HK-2 (cell line): ENCODE measurements around the gene HNRNPC.
"Not testable (repeated sequence)": the region's sequence is repeated elsewhere in the genome, so short reads cannot be mapped to it uniquely, and the experiment has no call there.

Experiments used
- DNase-seq: peaks from one replicate; pipeline ENCODE4 v3.0.0-alpha.2; 2018; ENCODE audit not compliant: unreplicated experiment

HNRNPC gene

DNA sequence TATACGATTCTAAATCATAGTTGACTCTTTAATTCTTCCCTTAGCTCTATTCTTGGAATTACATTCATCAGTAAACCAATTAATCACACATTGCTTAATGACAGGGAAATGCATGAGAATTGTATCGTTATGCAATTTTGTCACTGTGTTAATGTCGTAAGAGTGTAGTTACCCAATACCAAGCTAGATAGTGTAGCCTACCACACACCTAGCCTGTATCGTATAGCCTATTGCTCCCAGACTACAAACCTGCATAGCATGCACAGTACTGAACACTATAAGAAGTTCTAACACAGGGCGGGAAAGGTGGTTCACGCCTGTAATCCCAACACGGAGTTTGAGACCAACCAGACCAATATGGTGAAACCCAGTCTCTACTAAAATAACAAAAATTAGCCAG, 24.7 kb downstream of the HNRNPC start:
- DNase-seq, result no peak

DNA sequence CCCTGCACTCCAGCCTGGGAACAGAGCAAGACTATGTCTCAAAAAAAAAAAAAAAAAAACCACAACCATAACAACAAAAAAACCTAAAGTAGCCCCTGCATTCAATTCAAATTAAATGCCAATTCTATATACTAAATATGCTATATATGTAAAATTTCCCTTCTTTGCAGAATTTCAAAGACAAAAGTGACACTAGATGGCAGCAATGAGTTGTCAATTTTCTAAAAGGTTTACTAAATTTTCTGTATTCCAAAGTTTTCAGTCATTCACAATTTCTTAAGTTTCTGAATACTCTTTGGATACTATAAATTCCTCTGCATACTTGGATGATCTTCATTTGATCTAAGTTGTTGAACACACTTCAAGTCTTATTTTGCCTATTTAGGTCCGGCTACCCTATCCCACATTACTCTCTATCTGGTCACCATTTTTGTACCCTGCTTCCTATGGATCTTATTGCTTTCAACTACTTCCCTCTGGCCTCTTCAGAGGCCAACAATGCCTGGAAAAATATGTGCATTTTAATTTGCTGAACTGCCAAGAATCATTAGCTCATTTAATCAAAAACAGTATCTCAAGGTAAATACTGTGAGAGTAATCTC, 27.9 kb downstream of the HNRNPC start:
- no peak for DNase-seq

DNA sequence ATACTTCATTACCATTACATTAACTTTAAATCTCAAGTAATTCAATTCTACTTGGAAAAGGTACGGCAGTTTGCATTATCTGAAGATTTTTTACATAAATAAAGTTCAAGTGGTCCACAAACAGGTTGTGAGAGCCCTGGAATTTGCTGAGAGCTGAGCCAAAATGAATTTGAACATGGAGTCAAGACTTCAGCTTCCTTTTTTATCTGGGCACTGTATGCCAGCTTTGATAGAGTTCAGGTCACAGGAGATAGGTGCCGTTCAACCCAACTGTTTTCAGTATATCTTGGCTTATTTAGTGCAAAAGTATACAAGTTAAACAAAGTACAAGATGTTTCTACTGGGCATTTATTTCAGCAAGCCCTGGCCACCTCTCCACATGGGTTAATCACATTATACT, 28.8 kb downstream of the HNRNPC start:
- DNase-seq, result no peak

DNA sequence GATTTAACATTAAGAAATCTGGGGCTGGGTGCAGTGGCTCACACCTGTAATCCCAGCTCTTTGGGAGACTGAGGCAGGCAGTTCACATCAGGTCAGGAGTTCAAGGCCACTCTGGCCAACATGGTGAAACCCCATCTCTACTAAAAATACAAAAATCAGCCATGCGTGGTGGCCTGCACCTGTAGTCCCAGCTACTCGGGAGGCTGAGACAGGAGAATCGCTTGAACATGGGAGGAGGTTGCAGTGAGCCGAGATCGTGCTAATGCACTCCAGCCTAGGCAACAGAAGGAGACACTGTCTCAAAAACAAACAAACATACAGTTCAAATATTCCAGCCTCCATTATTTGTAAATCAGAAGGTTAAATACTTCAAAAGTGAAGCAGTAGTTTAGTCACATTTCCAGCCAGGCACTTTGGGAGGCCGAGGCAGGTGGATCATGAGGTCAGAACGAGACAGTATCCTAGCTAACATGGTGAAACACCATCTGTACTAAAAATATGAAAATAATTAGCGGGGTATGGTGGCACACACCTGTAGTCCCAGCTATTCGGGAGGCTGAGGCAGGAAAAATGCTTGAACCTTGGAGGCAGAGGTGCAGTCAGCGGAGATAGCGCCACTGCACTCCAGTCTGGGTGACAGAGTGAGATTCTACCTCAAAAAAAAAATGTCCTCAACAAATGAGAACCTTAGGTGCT, 30.3 kb downstream of the HNRNPC start:
- no peak for DNase-seq

DNA sequence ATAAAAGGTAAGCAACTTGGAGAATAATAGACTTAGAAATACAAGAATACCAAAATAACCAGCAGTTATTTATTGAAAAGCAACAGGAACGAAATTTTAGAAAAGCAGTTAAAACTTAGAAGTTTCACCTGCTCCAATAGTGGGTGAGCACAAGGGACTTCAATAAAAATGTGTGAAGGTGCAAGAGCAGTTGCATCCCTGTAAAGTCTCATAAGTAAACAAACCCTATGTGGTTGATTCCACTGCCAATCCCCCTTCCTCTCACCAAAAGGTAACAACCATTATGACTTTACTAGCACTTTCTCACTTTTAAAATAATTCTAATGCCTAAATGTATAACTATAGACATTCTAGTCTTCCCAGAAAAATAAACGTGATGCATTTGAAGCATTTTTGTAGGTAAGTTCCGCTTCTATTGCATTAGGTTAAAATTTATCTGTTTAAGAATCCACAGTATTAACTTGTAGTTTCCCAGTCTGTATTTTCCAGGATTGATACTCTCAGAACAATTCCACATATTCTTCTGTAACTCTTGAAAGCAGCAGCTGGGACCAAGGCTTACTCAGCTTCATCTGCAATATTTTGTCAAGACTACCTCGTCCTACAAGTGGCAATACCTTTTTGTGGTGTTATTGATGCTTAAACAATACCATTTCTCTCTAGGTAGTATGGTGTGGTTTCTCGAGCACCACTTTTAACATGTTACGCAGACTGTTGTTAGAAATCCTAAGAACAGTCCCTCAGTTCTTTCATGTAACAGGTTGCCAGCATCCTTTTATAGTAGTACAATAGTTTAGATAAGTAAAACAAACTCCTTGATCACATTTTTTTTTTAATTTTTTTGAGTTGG, 32.1 kb downstream of the HNRNPC start:
- no peak for DNase-seq

DNA sequence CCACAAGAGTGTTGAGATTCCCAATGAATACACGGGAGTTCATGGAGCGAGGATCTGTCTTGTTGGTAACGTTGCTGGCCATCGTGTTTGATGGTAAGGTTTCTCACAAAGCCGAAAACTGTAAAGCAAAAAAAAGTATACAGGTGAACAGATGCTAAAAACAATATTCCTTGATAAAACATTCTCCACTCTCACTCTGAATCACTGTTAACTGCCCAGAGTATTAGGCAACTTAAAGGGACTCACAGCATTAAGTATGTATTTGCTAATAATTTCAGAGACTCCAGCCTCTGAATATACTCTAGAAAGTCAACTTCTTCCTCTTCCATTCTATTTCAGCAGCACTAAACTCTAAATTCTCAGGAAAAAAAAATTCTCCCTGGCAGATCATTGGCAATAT, 35.1 kb downstream of the HNRNPC start:
- DNase-seq, result no peak

DNA sequence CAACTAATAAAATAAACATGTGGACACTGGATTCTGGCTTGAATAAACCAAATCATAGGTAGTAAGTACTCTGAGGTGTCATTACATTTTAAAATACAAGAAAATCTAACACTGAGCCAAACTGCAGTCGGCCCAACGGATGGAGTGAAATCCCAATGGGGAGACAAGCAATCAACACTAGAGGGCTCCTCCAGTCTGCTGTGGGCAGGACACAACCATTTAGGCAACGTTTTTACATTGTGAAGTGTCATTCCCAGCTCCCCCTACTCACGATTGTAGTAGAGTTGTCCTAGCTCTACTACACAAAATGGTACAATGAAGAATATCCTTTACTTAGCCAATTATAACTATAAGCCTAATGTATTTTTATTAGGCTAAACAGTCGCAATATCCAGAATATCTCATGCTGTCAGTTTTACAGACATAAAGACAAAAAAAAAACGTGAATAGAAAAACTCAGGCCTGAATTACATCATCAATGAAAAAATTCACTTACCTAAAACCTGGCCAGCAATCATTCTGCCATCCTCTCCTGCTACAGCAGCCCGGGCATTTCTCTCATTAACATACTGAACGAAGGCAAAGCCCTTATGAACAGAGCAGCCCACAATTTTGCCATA, 35.7 kb downstream of the HNRNPC start:
- DNase-seq, result no peak

DNA sequence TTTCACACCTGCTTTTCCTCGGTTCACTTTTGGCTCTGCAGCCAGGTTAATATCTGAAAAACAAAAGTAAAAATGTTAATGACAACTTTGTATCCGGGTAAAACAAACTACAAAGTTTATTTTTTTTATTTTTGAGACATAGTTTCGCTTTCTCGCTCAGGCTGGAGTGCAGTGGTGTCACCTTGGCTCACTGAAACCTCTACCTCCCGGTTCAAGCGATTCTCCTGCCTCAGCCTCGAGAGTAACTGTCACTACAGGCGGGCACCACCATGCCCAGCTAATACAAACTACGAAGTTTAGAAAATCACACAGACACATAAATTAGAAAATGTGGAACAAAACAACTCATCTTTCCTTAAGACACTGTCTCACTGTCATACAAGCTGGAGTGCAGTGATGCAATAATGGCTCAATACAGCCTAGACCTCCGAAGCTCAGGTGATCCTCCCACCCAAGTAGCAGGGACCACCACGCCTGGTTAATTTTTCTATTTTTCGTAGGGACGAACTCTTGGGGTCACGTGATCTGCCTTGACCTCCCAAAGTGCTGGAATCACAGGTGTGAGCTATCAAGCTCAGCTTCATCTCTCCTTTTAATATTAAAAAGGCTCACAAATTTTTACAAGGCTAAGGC, 38.1 kb downstream of the HNRNPC start:
- DNase-seq, result no peak

DNA sequence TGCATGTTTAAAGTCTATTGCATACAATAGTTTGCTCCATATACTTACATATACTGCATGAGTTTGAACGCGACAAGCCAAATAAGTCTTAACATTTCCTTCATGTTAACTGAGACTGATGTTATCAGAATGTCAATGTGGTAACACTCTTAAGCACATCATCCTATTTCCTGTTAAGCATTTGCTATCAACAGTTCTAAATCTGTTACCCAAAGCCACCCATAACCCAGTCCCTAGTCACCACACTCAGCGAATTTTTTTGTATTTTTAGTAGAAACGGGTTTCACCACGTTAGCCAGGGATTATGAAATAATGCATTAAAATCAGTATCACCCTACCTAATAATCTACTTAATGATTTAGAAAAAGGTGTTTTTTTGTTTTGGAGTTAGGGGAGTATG, 39.4 kb downstream of the HNRNPC start:
- DNase-seq, result no peak

DNA sequence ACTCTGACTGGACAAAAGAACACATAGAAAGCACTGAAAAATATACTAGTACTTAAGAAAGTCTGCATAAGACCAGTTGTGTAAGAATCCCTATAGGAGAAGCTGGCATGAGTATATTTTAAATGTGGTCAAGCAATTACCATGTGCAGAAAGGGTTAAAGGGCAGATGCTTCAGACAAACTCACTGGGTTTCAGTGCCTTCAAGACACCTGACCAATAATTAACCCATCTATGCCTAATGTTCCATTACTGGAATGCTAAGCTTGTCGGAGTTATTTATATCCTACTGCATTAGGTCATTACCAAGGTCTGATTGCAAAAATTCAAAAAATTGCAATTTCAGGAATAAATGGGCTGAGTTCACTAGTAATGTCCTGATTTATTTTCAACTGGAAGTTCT, 41.3 kb downstream of the HNRNPC start:
- no peak for DNase-seq

DNA sequence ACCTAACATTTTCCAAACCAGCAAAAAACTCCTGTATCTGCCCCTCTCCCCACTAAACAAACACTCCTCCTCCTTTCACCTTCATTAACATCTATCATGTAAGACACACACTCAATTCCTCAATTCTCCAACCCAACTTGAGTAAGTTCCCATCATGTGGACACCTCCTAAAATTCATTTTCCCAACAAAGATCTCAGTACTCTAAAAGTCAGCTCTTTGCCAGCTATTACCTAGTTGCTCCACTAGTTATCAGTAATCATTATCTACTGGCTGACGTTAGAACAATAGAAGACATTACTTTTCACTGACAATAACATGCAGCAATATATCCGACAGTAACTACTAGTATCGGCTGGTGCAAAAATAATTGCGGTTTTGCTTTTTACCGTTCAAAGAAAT, 42.1 kb downstream of the HNRNPC start:
- no peak for DNase-seq

DNA sequence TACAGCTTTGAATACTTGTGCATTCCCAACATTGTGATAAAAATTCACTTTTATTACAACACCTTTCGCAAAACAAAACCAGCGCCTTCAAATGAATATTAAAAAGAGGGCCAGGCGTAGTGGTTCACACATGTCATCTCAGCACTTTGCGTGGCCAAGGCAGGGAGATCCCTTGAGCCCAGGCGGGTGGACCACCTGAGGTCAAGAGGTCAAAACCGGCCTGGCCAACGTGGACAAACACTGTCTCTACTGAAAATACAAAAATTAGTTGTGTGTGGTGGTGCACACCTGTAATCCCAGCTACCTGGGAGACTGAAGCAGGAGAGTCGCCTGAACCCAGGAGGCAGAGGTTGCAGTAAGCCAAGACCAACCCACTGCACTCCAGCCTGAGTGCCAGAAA, 42.8 kb downstream of the HNRNPC start:
- DNase-seq, result no peak

DNA sequence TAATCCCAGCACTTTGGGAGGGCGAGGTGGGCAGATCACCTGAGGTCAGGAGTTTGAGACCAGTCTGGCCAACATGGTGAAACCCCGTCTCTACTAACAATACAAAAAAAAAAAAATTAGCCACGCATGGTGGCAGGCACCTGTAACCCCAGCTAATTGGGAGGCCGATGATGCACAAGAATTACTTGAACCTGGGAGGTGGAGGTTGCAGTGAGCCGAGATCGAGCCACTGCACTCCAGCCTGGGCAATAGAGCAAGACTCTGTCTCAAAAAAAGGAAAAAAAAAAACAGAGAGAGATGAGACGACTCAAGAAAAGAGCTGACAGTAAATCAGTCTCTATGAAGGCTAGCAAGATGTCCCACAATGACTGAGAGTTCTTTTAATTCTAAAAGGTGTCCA, 44.1 kb downstream of the HNRNPC start:
- not testable (repeated sequence) for DNase-seq

DNA sequence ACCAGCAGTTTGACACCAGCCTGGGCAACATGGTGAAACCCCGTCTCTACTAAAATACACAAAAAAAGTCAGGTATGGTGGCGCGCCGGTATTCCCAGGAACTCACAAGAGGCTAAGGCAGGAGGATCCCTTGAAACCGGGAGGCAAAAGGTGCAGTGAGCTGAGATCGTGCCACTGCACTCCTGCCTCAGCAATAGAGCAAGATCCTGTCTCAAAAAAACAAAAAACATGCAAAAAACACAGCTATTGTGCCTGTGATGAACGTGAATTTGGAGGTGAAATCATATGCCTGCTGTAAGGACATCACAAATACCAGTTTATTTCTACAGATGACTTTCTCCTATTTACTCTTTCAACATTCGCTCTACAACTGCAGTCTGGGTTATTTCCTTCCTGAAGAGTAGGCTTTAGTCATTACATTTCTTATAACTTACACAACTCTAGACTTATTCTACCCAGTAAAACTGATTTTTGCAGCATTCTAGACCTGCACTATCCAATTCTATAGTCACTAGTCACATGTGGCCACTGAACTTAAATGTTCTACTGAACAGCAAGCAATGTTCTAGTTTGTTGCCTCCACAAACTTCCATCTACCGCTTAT, 48.3 kb downstream of the HNRNPC start:
- DNase-seq, result no peak

DNA sequence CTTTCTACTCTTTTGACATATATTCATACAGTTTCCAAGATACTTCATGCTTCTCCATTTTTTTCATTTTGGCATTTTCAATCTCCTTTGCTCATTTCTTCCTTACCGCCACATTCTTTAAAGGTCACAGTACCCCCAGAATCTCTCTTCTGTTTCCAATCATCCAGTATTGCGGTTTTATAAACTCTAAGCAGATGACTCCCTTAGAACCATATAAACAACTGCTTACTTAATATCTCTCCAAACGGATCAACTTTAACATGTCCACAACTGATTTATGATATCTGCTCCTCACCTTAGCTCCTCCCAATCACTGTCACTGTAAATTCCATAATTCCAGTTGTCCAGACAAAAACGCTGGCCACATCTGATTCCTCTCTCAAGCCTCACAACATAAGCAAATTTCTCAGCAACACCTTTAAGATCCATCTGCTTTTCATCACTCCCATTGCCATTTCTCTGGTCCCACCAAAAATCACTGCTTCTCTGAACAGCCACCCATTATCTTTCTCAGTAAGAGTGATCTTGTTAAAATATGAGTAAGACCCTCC, 49.6 kb downstream of the HNRNPC start:
- DNase-seq, result no peak

DNA sequence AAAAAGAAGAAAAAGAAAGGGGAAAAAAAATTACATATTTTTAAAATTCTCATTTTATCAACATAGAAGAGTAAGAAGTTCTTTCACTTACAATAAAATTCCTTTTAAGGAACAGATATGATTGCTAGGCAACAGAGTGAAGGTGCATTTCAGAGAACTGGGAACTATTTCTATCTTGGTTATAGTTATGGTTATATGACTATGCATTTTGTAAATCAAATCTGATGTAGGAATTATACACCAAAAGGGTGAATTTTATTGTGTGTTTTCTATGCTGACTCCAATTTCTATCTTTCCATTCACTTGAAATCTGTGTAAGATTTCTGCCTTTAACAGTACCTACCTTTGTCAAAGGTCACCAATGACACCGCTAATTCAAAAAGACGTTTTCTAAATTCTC, 50.1 kb downstream of the HNRNPC start:
- no peak for DNase-seq

DNA sequence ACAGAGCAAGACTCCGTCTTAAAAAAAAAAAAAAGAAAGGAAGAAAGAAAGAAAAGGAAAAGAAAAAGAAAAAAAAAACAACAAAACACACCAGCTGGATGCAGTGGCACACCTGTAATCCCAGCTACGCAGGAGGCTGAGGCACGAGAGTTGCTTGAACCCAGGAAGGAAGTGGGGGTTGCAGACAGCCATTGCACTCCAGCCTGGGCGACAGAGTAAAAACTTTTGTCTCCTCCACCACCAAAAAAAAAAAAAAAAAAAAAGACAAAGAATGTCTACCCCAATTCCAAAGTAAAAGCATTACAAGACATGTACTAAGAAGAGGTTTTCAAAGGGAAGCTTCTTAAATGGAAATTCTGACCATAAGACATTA, 53.4 kb downstream of the HNRNPC start:
- no peak for DNase-seq

DNA sequence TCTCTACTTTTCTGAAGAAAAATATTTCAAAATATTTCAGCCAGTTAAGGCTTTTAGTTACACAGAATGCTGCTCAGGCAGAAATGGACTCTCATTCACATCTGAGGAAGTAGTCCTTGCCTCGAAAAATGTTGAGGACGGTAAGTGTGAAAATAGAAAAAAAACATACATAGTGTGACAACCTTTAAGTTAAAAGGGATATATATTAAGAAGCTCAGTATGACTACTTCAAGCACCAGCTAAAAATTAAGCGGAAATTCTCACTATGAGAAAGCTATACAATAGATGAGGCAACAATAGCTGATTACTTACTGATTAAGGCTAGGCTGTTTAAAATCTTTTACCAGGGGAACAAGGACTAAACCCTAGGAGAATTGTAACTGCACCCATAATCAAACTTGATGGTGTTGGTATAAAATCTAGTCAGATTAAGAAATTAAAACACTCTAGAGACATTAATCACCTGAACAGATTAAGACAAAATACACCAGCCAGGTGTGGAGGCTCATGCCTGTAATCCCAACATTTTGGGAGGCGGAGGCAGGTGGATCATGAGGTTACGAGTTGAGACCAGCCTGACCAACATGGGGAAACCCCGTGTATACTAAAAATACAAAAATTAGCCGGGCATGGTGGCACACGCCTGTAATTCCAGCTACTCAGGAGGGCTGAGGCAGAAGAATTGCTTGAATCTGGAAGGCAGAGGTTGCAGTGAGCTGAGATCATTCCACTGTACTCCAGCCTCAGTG, 53.9 kb downstream of the HNRNPC start:
- no peak for DNase-seq

DNA sequence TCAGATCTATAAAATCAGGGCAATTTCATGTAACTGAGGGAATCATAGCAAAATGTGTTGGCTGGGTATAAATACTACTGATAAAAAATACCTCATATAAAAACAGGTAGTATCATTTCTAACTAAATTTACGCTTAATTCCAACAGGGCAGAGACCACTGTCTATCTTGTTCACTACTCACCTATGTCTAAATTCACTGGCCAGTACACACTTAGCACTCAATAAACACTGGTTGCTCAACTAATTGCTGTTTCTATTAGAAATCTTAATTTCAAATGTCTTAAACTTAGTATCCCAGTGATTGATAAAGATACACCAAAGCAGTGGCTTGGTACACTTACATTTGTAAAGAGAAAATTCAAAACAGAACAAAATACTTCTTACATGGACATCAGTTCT, 55.6 kb downstream of the HNRNPC start:
- DNase-seq, result no peak

DNA sequence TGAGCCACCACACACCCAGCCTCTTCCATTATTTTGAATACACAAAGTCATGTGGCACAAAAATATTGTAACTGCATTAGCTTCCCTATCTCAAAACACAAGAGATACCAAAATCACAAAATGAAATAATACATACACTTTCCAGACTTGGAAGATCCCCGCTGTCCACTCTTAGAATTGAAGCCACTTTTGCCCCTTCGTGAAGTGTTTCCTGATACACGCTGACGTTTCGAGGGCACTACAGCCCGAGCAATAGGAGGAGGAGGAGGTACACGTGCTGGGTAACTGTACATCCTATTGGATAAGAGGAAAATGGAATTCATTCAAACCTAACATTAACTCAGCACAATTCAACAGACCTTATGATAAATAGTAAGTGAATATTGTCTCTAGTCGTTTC, 56.4 kb downstream of the HNRNPC start:
- not testable (repeated sequence) for DNase-seq

DNA sequence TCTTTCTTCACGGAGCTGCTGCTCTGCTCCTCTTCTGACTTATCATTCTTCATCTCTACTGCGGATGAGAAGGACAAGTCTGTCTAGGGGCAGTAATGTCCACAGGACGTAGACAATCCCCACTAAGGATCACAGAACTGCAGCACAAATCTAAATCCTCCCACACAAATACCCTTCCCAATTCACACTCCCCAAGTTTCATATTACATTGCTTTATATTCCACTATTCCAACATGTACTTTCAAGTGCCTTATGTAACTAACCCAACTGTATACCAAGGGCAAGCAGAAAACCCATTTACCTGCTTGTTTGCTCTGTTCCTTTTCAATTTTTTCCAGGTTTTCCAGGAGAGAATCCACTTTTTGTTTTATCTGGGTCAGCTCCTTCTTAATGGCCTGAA, 57.7 kb downstream of the HNRNPC start:
- no peak for DNase-seq
